AG04450 (cell line): Measurements from ENCODE around the gene BATF3. TPM values are rescaled to one million over a fixed set of nuclear protein-coding genes. Genes with fewer than 3 reads are reported as not detected.
A peak's percentile ranks its signal among the peaks of the same experiment; 100 is the strongest.

Source experiments
- CTCF ChIA-PET: fragments of 300-600, 350-600 bp; formaldehyde crosslinking; extraction: SDS; loops from one replicate; lab custom pipeline; 2022; ENCODE audit warnings: antibody characterized with exemption, inconsistent platforms; lab: Charles Lee
- POLR2A ChIA-PET: fragments of 350-600 bp; formaldehyde crosslinking; extraction: SDS; loops from one replicate; lab custom pipeline; 2021; ENCODE audit warnings: antibody characterized with exemption, inconsistent platforms; lab: Yijun Ruan, JAX
- DNase-seq: peaks from one replicate; pipeline ENCODE4 v3.0.0-alpha.2; 2011; ENCODE audit warnings: low read depth, low spot score
- H3K27ac ChIP-seq: one replicate; pipeline ENCODE4 v1.5.1; 2012; ENCODE audit warnings: low read depth, low read length, control low read depth
- H3K27me3 ChIP-seq: one replicate; pipeline ENCODE4 v1.6.0; 2012; ENCODE audit warnings: low read length; ENCODE audit not compliant: control insufficient read depth, insufficient read depth
- H3K4me3 ChIP-seq: 2 replicates; pipeline ENCODE4 v1.5.1; 2011; ENCODE audit warnings: mild to moderate bottlenecking, low read depth, low read length, control low read depth
- H3K9me3 ChIP-seq: 2 replicates; pipeline ENCODE4 v1.5.1; 2012; ENCODE audit warnings: low read length; ENCODE audit not compliant: control insufficient read depth, insufficient read depth
- polyA plus RNA-seq: library from polyadenylated mRNA; depleted of rRNA; stranded (reverse); fragments of >200 nt; gene quantifications from 2 replicates; pipeline ENCODE4 v1.2.3, GENCODE V29; 2011
- TF ChIP-seq, protein P1 (sequence below): IDR thresholded peaks from 2 replicates; pipeline ENCODE4 v1.5.1; 2011; ENCODE audit warnings: low read depth, low read length, control low read depth, inconsistent platforms

Gene BATF3
- polyA plus RNA-seq, 1 experiment, result 1.4 TPM

DNA sequence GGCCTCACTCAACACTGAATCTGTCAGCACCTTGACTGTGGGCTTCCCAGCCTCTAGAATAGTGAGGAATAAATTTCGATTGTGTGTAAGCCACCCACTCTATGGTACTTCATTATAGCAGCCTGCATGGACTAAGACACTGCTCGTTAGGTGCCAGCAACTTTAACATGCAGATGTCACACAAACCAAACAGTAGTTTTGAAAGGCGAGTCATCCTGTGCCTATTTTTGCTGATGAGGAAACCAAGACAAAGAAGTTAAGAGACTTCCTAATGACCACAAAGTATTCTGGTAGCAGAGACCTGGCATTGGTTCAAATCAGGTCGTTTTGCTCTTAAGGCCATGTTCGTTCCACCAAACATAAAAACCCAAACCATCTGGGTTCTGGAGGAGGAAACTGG, 42.9 kb downstream of the BATF3 start:
- H3K9me3 ChIP-seq, result no peaks in the 10 kb centered on the region; the same call in 1 of the 2 replicates
- no peak overlapping the region for H3K4me3 ChIP-seq
- POLR2A ChIA-PET, result no interaction called here
- DNase-seq, result no peak
- CTCF ChIA-PET, result interaction anchor here (2.3 kb wide), 1 partner anchor 8 kb away, joined by 17 read pairs; no protein-coding TSS in a partner anchor
- peaks cover 5% of the 10 kb centered on the region for H3K27me3 ChIP-seq
- no peak overlapping the region for H3K27ac ChIP-seq
- TF ChIP-seq, protein P1, sequence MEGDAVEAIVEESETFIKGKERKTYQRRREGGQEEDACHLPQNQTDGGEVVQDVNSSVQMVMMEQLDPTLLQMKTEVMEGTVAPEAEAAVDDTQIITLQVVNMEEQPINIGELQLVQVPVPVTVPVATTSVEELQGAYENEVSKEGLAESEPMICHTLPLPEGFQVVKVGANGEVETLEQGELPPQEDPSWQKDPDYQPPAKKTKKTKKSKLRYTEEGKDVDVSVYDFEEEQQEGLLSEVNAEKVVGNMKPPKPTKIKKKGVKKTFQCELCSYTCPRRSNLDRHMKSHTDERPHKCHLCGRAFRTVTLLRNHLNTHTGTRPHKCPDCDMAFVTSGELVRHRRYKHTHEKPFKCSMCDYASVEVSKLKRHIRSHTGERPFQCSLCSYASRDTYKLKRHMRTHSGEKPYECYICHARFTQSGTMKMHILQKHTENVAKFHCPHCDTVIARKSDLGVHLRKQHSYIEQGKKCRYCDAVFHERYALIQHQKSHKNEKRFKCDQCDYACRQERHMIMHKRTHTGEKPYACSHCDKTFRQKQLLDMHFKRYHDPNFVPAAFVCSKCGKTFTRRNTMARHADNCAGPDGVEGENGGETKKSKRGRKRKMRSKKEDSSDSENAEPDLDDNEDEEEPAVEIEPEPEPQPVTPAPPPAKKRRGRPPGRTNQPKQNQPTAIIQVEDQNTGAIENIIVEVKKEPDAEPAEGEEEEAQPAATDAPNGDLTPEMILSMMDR, result no peak

DNA sequence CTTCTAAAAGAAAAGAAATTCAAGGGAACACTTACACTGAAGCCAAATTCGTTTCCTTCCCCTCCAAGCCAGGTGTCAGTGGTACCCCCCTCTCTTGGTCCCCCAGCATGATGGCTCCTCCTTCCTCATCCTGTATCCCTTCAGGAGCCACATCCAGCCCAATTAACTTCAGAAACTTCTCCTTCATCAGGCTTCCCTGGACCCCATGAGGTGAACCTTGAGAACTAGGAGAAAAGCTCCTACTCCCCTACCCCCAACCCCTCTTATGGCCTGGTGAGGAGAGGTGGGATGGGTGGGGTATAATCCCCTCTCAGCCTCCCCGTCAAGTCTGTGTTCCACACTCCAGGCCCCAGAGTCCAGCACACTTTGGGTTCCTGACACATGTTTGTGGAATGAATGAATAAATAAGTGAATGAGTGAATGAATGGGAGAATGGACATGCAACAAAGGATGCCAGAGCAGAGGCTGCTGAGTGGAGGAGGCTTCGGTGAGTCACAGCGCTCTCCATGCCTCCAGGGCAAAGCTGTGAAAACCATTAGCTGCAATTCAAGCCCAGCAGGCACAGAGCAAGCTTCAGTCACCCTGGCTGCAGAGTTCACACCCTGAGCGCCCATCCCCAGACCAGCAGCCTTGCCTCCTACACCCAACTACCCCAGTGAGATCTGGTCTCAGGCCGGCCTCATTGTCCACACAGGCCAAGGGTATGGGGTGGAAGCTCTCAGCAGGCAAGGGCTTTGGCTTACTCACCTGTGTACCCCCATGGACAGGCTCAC, 43.8 kb downstream of the BATF3 start:
- H3K4me3 ChIP-seq, result no peak overlapping the region

DNA sequence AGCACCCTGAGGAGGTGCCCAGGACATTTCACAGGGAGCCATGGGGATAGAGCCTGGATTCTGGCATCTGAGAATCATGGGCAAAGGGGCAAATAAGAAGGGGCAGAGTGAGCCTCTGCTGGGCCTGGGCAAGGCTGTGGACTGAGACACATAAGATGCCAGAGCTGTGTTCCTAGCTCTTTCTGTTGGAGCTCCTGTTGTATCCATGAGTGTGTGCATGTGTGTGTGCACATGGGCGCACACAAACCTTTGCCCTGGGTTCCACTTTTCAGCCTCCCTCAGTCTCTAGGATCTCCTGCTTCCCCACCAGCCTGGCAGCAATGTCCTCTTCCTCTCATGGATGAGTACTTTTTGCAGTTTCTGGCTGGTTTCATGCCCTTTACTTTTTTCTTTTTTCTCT, 47.0 kb downstream of the BATF3 start:
- CTCF ChIA-PET, result interaction anchor here (0.6 to 2.4 kb wide), 3 partner anchors 13 to 195 kb away, joined by 3 to 20 read pairs (median 7); no protein-coding TSS in a partner anchor
- Histone ChIP-seq H3K27ac (no peak overlapping the region), H3K9me3 (no peaks in the 10 kb centered on the region; the same call in 1 of the 2 replicates), H3K27me3 (peaks cover 5% of the 10 kb centered on the region), H3K4me3 (no peak overlapping the region)
- TF ChIP-seq, protein P1, result no peak
- no peak for DNase-seq
- POLR2A ChIA-PET, result no interaction called here

More for the DNA sequence above, 43.8 kb downstream of the BATF3 start:
- Histone ChIP-seq H3K9me3 (no peaks in the 10 kb centered on the region; the same call in 1 of the 2 replicates), H3K27me3 (peaks cover 5% of the 10 kb centered on the region), H3K27ac (no peak overlapping the region)
- DNase-seq, result no peak
- ChIA-PET POLR2A (no interaction called here), CTCF (interaction anchor here (2.3 kb wide), 1 partner anchor 9 kb away, joined by 17 read pairs; no protein-coding TSS in a partner anchor)
- TF ChIP-seq, protein P1, result no peak

DNA sequence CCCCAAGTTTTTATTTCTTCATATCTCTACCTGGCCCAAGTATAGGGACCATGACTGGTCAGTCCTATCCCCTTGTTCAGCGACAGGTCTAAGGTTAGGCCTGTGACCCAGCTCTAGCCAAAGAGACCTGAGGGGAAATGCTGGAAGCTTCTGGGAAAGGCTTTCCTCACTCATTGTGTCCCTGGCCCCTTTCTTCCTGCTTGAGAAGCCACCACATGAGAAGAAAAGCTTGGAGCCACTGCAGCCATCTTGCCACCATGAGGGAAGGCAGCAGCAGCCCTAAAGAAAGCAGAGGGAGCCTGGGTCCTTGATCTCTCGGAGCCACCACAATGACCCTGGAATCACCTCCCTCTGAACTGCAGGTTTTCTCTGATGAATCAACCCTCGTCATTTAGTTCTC, 47.7 kb downstream of the BATF3 start:
- Histone ChIP-seq H3K4me3 (no peak overlapping the region), H3K27ac (no peak overlapping the region), H3K9me3 (no peaks in the 10 kb centered on the region), H3K27me3 (peaks cover 7% of the 10 kb centered on the region)
- POLR2A ChIA-PET, result no interaction called here
- DNase-seq, result no peak
- TF ChIP-seq, protein P1, result no peak
- CTCF ChIA-PET, result interaction anchor here (0.6 to 2.4 kb wide), 3 partner anchors 13 to 195 kb away, joined by 3 to 20 read pairs (median 7); no protein-coding TSS in a partner anchor

DNA sequence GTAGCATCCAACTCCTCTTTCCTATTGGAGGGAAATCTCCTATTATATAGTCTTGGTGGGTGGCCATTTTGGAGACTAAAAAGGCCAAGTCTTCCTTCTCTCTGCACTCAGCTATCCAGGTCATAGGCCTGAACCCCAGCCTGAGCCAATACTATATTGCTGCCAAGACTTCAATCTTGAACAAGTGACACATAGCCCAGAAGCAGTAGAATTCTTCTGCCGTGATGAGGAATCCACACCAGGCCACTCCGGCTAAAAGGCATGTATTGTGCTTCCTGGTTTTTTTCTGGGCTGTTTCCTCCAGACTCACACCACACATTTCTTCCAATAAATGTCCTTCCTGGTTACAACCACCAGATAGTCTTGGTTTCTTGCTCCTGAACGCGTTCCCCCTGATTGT, 48.1 kb downstream of the BATF3 start:
- ChIA-PET POLR2A (no interaction called here), CTCF (interaction anchor here (1.1 to 4.9 kb wide), 2 partner anchors 13 to 194 kb away, joined by 3 to 40 read pairs; no protein-coding TSS in a partner anchor)
- no peak for DNase-seq
- peaks cover 7% of the 10 kb centered on the region for H3K27me3 ChIP-seq
- no peaks in the 10 kb centered on the region for H3K9me3 ChIP-seq
- peak overlapping the region; percentile 21 for H3K27ac ChIP-seq
- no peak overlapping the region for H3K4me3 ChIP-seq
- TF ChIP-seq, protein P1, result no peak
